VCaP (cell line): Measurements from ENCODE around the gene SSR1.
"Not testable (repeated sequence)": the region's sequence is repeated elsewhere in the genome, so short reads cannot be mapped to it uniquely, and the experiment has no call there.

Experiments used
- H3K27ac ChIP-seq: fragments of 450-650 bp; 2 replicates; pipeline ENCODE4 v1.5.1; 2017
- CTCF ChIP-seq: fragments of 450-650 bp; conservative IDR thresholded peaks from 2 replicates; pipeline ENCODE4 v1.5.1; 2017; ENCODE audit warnings: mild to moderate bottlenecking, moderate library complexity

SSR1 gene

GRCh38 chr6:7268816-7269555 lies 44.0 kb downstream of the SSR1 start:
- no peak overlapping the region for H3K27ac ChIP-seq
- TF ChIP-seq CTCF = no peak

GRCh38 chr6:7268362-7268761 lies 44.6 kb downstream of the SSR1 start:
- TF ChIP-seq CTCF = no peak
- H3K27ac ChIP-seq = no peak overlapping the region

GRCh38 chr6:7267466-7268091 lies 45.4 kb downstream of the SSR1 start:
- TF ChIP-seq CTCF = no peak
- H3K27ac ChIP-seq = no peak overlapping the region

- TF ChIP-seq CTCF = no peak
- H3K27ac ChIP-seq = no peak overlapping the region
These were observed 45.9 kb downstream of the SSR1 start for GRCh38 chr6:7267071-7267465.

GRCh38 chr6:7265385-7265726 lies 47.6 kb downstream of the SSR1 start:
- not testable (repeated sequence) for H3K27ac ChIP-seq

- no peak overlapping the region for H3K27ac ChIP-seq
- no peak for TF ChIP-seq CTCF
These were observed 48.2 kb downstream of the SSR1 start for GRCh38 chr6:7264686-7265384.

GRCh38 chr6:7264041-7264440 lies 49.0 kb downstream of the SSR1 start:
- no peak overlapping the region for H3K27ac ChIP-seq
- no peak for TF ChIP-seq CTCF

GRCh38 chr6:7263519-7263805 lies 49.5 kb downstream of the SSR1 start:
- H3K27ac ChIP-seq = not testable (repeated sequence)
